Measurements from ENCODE around the gene ODAM. TPM values are rescaled to one million over a fixed set of nuclear protein-coding genes. Genes with fewer than 3 reads are reported as not detected.
A peak's percentile ranks its signal among the peaks of the same experiment; 100 is the strongest.
"Not testable (repeated sequence)": the region's sequence is repeated elsewhere in the genome, so short reads cannot be mapped to it uniquely, and the experiment has no call there.

Gene ODAM
- total RNA-seq, 1 experiment from 2014 or later: not detected

- no peak overlapping the region for H3K27ac ChIP-seq (ENCODE audit: low read length)
- H3K9ac ChIP-seq (ENCODE audit: low read length): no peak overlapping the region
- no peaks in the 10 kb centered on the region for H3K9me3 ChIP-seq (ENCODE audit: low read length)
- no peaks in the 10 kb centered on the region for H3K9me2 ChIP-seq (replicated peaks; ENCODE audit: insufficient read depth, low read length)
- H3K4me3 ChIP-seq (ENCODE audit: low read length): no peak overlapping the region
- H4K20me1 ChIP-seq (ENCODE audit: insufficient read depth, low read depth, low read length): no peaks in the 10 kb centered on the region
- H3K4me1 ChIP-seq (ENCODE audit: low read length): no peaks in the 10 kb centered on the region
- H2AFZ ChIP-seq (ENCODE audit: low read length): no peak overlapping the region
- H3K27me3 ChIP-seq (ENCODE audit: low read length): no peaks in the 10 kb centered on the region
- H3K79me2 ChIP-seq (ENCODE audit: low read length): no peaks in the 10 kb centered on the region
- no peak overlapping the region for H3K4me2 ChIP-seq (ENCODE audit: low read depth, low read length, poor library complexity, severe bottlenecking)
- no peaks in the 10 kb centered on the region for H3K36me3 ChIP-seq (ENCODE audit: insufficient read depth, low read length)
- no peak for DNase-seq
Measured at GRCh38 chr4:70236125-70236524, 40.6 kb downstream of the ODAM start.

- no peaks in the 10 kb centered on the region for H3K27me3 ChIP-seq (ENCODE audit: low read length)
- no peaks in the 10 kb centered on the region for H3K36me3 ChIP-seq (ENCODE audit: insufficient read depth, low read length)
- no peak overlapping the region for H3K27ac ChIP-seq (ENCODE audit: low read length)
- no peak for DNase-seq
- no peak overlapping the region for H3K9ac ChIP-seq (ENCODE audit: low read length)
- no peaks in the 10 kb centered on the region for H3K79me2 ChIP-seq (ENCODE audit: low read length)
- no peak overlapping the region for H3K4me3 ChIP-seq (ENCODE audit: low read length)
- H4K20me1 ChIP-seq (ENCODE audit: insufficient read depth, low read depth, low read length): no peaks in the 10 kb centered on the region
- no peaks in the 10 kb centered on the region for H3K9me3 ChIP-seq (ENCODE audit: low read length)
- H3K9me2 ChIP-seq (replicated peaks; ENCODE audit: insufficient read depth, low read length): no peaks in the 10 kb centered on the region
- H3K4me1 ChIP-seq (ENCODE audit: low read length): no peaks in the 10 kb centered on the region
- H3K4me2 ChIP-seq (ENCODE audit: low read depth, low read length, poor library complexity, severe bottlenecking): no peak overlapping the region
- no peak overlapping the region for H2AFZ ChIP-seq (ENCODE audit: low read length)
Measured at GRCh38 chr4:70239131-70239883, 43.8 kb downstream of the ODAM start.

- Histone ChIP-seq H3K36me3 (ENCODE audit: insufficient read depth, low read length) (no peaks in the 10 kb centered on the region), H3K9me2 (replicated peaks; ENCODE audit: insufficient read depth, low read length) (no peaks in the 10 kb centered on the region), H3K4me2 (ENCODE audit: low read depth, low read length, poor library complexity, severe bottlenecking) (no peak overlapping the region), H2AFZ (ENCODE audit: low read length) (no peak overlapping the region), H4K20me1 (ENCODE audit: insufficient read depth, low read depth, low read length) (no peaks in the 10 kb centered on the region), H3K79me2 (ENCODE audit: low read length) (no peaks in the 10 kb centered on the region), H3K4me1 (ENCODE audit: low read length) (no peaks in the 10 kb centered on the region), H3K27me3 (ENCODE audit: low read length) (no peaks in the 10 kb centered on the region), H3K27ac (ENCODE audit: low read length) (no peak overlapping the region), H3K9ac (ENCODE audit: low read length) (no peak overlapping the region), H3K9me3 (ENCODE audit: low read length) (no peaks in the 10 kb centered on the region), H3K4me3 (ENCODE audit: low read length) (no peak overlapping the region)
- DNase-seq: no peak
Measured at GRCh38 chr4:70239884-70240591, 44.5 kb downstream of the ODAM start.

GRCh38 chr4:70242297-70242696, 46.8 kb downstream of the ODAM start, which contains the start of gene CSN3:
Gene CSN3, plus strand, starts transcription at chr4:70242597. Its CDS starts 2,223 bp downstream, at chr4:70244820.
- H3K36me3 ChIP-seq (ENCODE audit: insufficient read depth, low read length); H3K4me3 ChIP-seq (ENCODE audit: low read length); H3K9me2 ChIP-seq (replicated peaks; ENCODE audit: insufficient read depth, low read length); H3K79me2 ChIP-seq (ENCODE audit: low read length); H2AFZ ChIP-seq (ENCODE audit: low read length); H3K27ac ChIP-seq (ENCODE audit: low read length); H4K20me1 ChIP-seq (ENCODE audit: insufficient read depth, low read depth, low read length); H3K4me1 ChIP-seq (ENCODE audit: low read length); H3K27me3 ChIP-seq (ENCODE audit: low read length); DNase-seq; H3K9ac ChIP-seq (ENCODE audit: low read length); H3K9me3 ChIP-seq (ENCODE audit: low read length); H3K4me2 ChIP-seq (ENCODE audit: low read depth, low read length, poor library complexity, severe bottlenecking): not testable (repeated sequence)

GRCh38 chr4:70243091-70243490, 47.6 kb downstream of the ODAM start:
- Histone ChIP-seq H3K36me3 (ENCODE audit: insufficient read depth, low read length) (no peaks in the 10 kb centered on the region), H3K9ac (ENCODE audit: low read length) (no peak overlapping the region), H3K9me3 (ENCODE audit: low read length) (no peaks in the 10 kb centered on the region), H3K79me2 (ENCODE audit: low read length) (no peaks in the 10 kb centered on the region), H3K27ac (ENCODE audit: low read length) (no peak overlapping the region), H3K4me2 (ENCODE audit: low read depth, low read length, poor library complexity, severe bottlenecking) (no peak overlapping the region), H4K20me1 (ENCODE audit: insufficient read depth, low read depth, low read length) (no peaks in the 10 kb centered on the region), H3K27me3 (ENCODE audit: low read length) (no peaks in the 10 kb centered on the region), H3K9me2 (replicated peaks; ENCODE audit: insufficient read depth, low read length) (no peaks in the 10 kb centered on the region), H3K4me3 (ENCODE audit: low read length) (no peak overlapping the region), H2AFZ (ENCODE audit: low read length) (no peak overlapping the region), H3K4me1 (ENCODE audit: low read length) (no peaks in the 10 kb centered on the region)
- DNase-seq: no peak

GRCh38 chr4:70251250-70251944, 55.9 kb downstream of the ODAM start:
- H3K9me2 ChIP-seq (replicated peaks; ENCODE audit: insufficient read depth, low read length): no peaks in the 10 kb centered on the region
- no peak for DNase-seq
- H4K20me1 ChIP-seq (ENCODE audit: insufficient read depth, low read depth, low read length): no peaks in the 10 kb centered on the region
- no peaks in the 10 kb centered on the region for H3K9me3 ChIP-seq (ENCODE audit: low read length)
- no peak overlapping the region for H2AFZ ChIP-seq (ENCODE audit: low read length)
- no peak overlapping the region for H3K9ac ChIP-seq (ENCODE audit: low read length)
- H3K27me3 ChIP-seq (ENCODE audit: low read length): no peaks in the 10 kb centered on the region
- no peaks in the 10 kb centered on the region for H3K36me3 ChIP-seq (ENCODE audit: insufficient read depth, low read length)
- H3K27ac ChIP-seq (ENCODE audit: low read length): no peak overlapping the region
- H3K4me1 ChIP-seq (ENCODE audit: low read length): no peaks in the 10 kb centered on the region
- no peaks in the 10 kb centered on the region for H3K79me2 ChIP-seq (ENCODE audit: low read length)
- H3K4me3 ChIP-seq (ENCODE audit: low read length): no peak overlapping the region
- no peak overlapping the region for H3K4me2 ChIP-seq (ENCODE audit: low read depth, low read length, poor library complexity, severe bottlenecking)

GRCh38 chr4:70251945-70252277, 56.4 kb downstream of the ODAM start:
- Histone ChIP-seq H3K9me3 (ENCODE audit: low read length) (no peaks in the 10 kb centered on the region), H3K36me3 (ENCODE audit: insufficient read depth, low read length) (no peaks in the 10 kb centered on the region), H3K4me1 (ENCODE audit: low read length) (no peaks in the 10 kb centered on the region), H3K4me2 (ENCODE audit: low read depth, low read length, poor library complexity, severe bottlenecking) (no peak overlapping the region), H3K79me2 (ENCODE audit: low read length) (no peaks in the 10 kb centered on the region), H4K20me1 (ENCODE audit: insufficient read depth, low read depth, low read length) (no peaks in the 10 kb centered on the region), H3K4me3 (ENCODE audit: low read length) (no peak overlapping the region), H3K27me3 (ENCODE audit: low read length) (no peaks in the 10 kb centered on the region), H2AFZ (ENCODE audit: low read length) (no peak overlapping the region), H3K9ac (ENCODE audit: low read length) (no peak overlapping the region), H3K9me2 (replicated peaks; ENCODE audit: insufficient read depth, low read length) (no peaks in the 10 kb centered on the region), H3K27ac (ENCODE audit: low read length) (no peak overlapping the region)
- peak; percentile 6 for DNase-seq

All from Karpas-422 (cell line).